KOPT-K1 (cell line): ENCODE data around the gene CREB3L4.
"Not testable (repeated sequence)": the region's sequence is repeated elsewhere in the genome, so short reads cannot be mapped to it uniquely, and the experiment has no call there.

Source experiments
- H3K27ac ChIP-seq: fragments of 200-600 bp; sonication (generic); 2 replicates; pipeline ENCODE4 v1.5.1; 2016; ENCODE audit warnings: antibody characterized with exemption, mild to moderate bottlenecking, low read depth, low read length; ENCODE audit not compliant: poor library complexity, severe bottlenecking
- H3K36me3 ChIP-seq: fragments of 200-600 bp; sonication (generic); 2 replicates; pipeline ENCODE4 v1.5.1; 2017; ENCODE audit warnings: antibody characterized with exemption, mild to moderate bottlenecking, low read length, moderate library complexity; ENCODE audit not compliant: insufficient read depth
- H3K9me3 ChIP-seq: fragments of 200-600 bp; sonication (generic); 2 replicates; pipeline ENCODE4 v1.5.1; 2017; ENCODE audit warnings: antibody characterized with exemption, low read length, mild to moderate bottlenecking; ENCODE audit not compliant: insufficient read depth, poor library complexity, severe bottlenecking

The CREB3L4 gene

DNA sequence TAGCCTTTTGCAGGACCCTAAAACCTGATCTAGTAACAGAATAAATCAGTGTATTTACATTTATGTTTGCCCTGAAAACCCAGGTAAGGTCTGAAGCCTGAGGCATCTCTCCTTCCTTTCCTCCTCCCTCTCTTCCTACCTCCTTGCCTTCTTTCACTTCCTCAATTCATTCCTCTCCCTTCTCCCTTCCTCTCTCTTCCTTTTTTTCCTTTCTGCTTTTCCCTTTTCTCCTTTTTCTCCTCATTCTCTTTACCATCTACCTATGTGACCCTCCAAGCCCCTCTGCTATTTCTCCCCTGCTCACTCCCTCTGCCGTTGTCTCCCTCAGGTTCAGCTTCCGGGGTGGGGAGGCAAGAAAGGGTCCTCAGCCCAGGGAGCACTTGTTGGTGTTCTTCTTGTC is 14.0 kb downstream of the CREB3L4 start:
- not testable (repeated sequence) for H3K9me3 ChIP-seq, H3K27ac ChIP-seq, H3K36me3 ChIP-seq

GRCh38 chr1:153984123-153984894 is 16.6 kb downstream of the CREB3L4 start:
- H3K27ac ChIP-seq, result no peak overlapping the region
- H3K36me3 ChIP-seq, result no peaks in the 10 kb centered on the region

GRCh38 chr1:153985341-153985912 is 17.7 kb downstream of the CREB3L4 start:
- no peaks in the 10 kb centered on the region for H3K9me3 ChIP-seq
- no peak overlapping the region for H3K27ac ChIP-seq
- H3K36me3 ChIP-seq, result no peaks in the 10 kb centered on the region

More at GRCh38 chr1:153984123-153984894, 16.6 kb downstream of the CREB3L4 start:
- H3K9me3 ChIP-seq, result no peaks in the 10 kb centered on the region

- H3K9me3 ChIP-seq, result no peaks in the 10 kb centered on the region
- H3K27ac ChIP-seq, result peak within 1 kb of the TSS; percentile 4
- H3K36me3 ChIP-seq, result peaks cover 3% of the 10 kb centered on the region
Measured at GRCh38 chr1:153985941-153986761, 18.4 kb downstream of the CREB3L4 start, which contains the start of gene RAB13. RAB13 (minus strand) TSS chr1:153986339; CDS start chr1:153986236, 103 bp downstream.

GRCh38 chr1:153987621-153988020 is 19.9 kb downstream of the CREB3L4 start:
- no peak overlapping the region for H3K27ac ChIP-seq
- no peaks in the 10 kb centered on the region for H3K9me3 ChIP-seq
- peaks cover 17% of the 10 kb centered on the region for H3K36me3 ChIP-seq

DNA sequence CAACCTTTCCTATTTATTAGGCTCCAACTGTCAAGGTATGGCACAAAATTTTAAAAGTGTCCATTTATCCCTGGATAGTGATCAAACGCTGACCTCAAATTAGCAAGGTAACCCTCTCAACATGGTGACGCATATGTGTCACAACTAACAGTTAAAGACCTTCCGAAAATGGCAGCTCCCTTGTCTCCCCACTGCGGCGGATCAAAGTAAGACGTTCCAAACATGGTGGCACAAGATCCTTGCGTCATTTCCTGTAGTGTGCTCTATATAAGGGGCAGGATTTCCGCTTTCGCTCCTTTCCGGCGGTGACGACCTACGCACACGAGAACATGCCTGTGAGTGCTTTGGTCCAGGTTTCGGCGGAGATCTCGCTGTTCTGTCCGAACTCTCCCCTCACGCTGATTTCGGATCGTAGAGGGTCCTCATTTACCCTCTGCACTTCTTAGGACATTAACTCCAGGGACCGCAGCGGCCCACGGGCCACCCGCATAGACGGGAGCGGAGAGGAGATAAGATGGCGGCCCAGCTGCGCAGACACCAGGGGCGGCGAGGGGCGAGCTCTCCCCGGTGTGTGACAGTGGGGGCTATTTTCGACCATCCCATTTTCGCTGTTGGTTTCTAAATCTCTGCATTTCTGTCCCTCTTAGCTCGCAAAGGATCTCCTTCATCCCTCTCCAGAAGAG is 22.9 kb downstream of the CREB3L4 start, which contains the start of gene RPS27:
TSS of gene RPS27 (plus strand) at position 295 of the 683 bp plus-strand sequence. CDS start at position 330, 35 bp downstream.
- Histone ChIP-seq H3K9me3 (no peaks in the 10 kb centered on the region), H3K27ac (peak within 1 kb of the TSS; percentile 93), H3K36me3 (peaks cover 47% of the 10 kb centered on the region)

DNA sequence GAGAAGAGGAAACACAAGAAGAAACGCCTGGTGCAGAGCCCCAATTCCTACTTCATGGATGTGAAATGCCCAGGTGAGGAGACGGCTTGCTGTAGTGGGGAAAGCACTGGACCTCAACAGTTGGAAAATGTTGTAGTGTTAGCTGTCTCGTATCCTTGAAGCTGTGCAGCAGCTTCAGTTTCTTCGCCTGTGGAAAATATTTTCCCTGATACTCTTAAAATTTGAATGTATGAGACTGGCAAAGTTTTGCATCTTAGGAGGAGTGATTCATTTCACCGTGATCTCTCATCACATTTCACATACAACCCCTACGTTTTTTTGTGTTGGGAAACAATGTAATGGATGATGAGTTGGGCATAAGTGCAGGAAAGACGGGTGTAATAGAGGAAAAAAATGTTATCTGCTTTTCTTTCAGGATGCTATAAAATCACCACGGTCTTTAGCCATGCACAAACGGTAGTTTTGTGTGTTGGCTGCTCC is 23.5 kb downstream of the CREB3L4 start:
- Histone ChIP-seq H3K27ac (peak overlapping the region; percentile 93), H3K36me3 (peaks cover 50% of the 10 kb centered on the region), H3K9me3 (no peaks in the 10 kb centered on the region)

GRCh38 chr1:153991806-153992205 is 24.1 kb downstream of the CREB3L4 start:
- Histone ChIP-seq H3K9me3 (no peaks in the 10 kb centered on the region), H3K27ac (peak overlapping the region; percentile 93), H3K36me3 (peaks cover 50% of the 10 kb centered on the region)

- H3K27ac ChIP-seq, result no peak overlapping the region
Measured at GRCh38 chr1:153995202-153995601, 27.5 kb downstream of the CREB3L4 start.

DNA sequence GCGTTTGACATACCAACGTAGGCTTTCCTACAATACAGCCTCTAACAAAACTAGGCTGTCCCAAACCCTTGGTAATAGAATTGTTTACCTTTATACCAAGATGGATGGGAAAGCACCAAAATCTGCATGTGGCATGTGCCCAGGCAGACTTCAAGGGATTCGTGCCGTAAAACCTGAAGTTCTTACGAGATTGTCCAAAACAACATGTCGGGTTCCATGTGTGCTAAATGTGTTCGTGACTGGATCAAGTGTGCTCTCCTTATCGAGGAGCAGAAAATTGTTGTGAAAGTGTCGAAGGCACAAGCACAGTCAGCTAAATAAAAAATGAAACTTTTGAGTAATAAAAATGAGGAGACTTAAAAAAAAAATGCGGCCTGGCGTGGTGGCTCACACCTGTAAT is 27.9 kb downstream of the CREB3L4 start:
- Histone ChIP-seq H3K9me3 (no peaks in the 10 kb centered on the region), H3K27ac (no peak overlapping the region), H3K36me3 (peaks cover 50% of the 10 kb centered on the region)

More at GRCh38 chr1:153995202-153995601, 27.5 kb downstream of the CREB3L4 start:
- H3K36me3 ChIP-seq, result peaks cover 50% of the 10 kb centered on the region
- H3K9me3 ChIP-seq, result no peaks in the 10 kb centered on the region

GRCh38 chr1:153996882-153997281 is 29.2 kb downstream of the CREB3L4 start:
- not testable (repeated sequence) for H3K9me3 ChIP-seq, H3K27ac ChIP-seq
- H3K36me3 ChIP-seq, result peaks cover 40% of the 10 kb centered on the region

DNA sequence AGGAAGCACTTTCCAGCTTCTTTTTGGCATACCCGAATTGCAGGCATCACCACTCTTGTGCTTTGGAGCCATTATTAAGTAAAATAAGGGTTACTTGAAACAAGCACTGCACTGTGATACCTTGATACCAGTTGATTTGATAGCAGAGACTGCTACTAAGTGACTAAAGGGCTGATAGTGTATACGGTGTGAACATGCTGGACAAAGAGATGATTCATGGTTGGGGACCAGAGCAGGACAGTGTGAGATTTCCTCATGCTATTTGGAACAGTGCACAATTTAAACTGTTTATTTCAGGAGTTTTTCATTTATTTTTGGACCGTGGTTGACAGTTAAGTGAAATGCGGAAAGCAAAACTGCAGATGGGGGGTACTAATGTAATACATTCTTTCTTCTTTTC is 32.7 kb downstream of the CREB3L4 start:
- H3K36me3 ChIP-seq, result peaks cover 4% of the 10 kb centered on the region
- no peak overlapping the region for H3K27ac ChIP-seq
- H3K9me3 ChIP-seq, result no peaks in the 10 kb centered on the region

DNA sequence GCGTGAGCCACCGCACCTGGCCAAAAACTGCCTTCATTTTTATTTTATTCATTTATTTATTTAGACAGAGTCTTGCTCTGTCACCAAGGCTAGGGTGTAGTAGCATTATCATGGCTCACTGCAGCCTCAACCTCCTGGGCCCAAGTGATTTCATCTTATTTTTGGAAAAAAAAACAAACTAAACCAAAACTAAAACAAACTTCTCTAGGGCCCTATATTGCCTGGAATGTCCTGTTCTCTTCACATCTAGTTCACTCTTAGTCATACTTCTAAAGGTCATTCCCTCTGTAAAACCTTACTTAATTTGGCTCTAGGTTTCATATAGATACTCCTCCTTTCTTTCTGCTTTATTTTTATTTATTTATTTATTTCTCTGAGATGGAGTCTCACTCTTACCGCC is 38.4 kb downstream of the CREB3L4 start:
- H3K27ac ChIP-seq, result no peak overlapping the region
- no peaks in the 10 kb centered on the region for H3K9me3 ChIP-seq
- no peaks in the 10 kb centered on the region for H3K36me3 ChIP-seq

- Histone ChIP-seq H3K36me3 (no peaks in the 10 kb centered on the region), H3K27ac (no peak overlapping the region), H3K9me3 (no peaks in the 10 kb centered on the region)
Measured at GRCh38 chr1:154012129-154012528, 44.4 kb downstream of the CREB3L4 start.
